Gastroesophageal sphincter (tissue), 4 donors: ENCODE results near the gene WNT7B. TPM values are rescaled to one million over a fixed set of nuclear protein-coding genes. Genes with fewer than 3 reads are reported as not detected.

Experiments
- ATAC-seq: fragments of 150-250 bp; one replicate; pipeline ENCODE4 v1.9.1; 2016; ENCODE audit warnings: mild to moderate bottlenecking, moderate library complexity
- H3K27ac ChIP-seq, 4 donors: fragments of 200-600 bp; sonication (generic) in 3 of 4; 1 replicate in 3 of 4; 2 replicates in 1 of 4; pipeline ENCODE4 v1.5.1; 2016 to 2019
- H3K27me3 ChIP-seq: fragments of 200-600 bp; sonication (generic); one replicate; pipeline ENCODE4 v1.5.1; 2019
- H3K36me3 ChIP-seq, 2 donors: fragments of 200-600 bp; sonication (generic); one replicate each; pipeline ENCODE4 v1.5.1; 2019; ENCODE audit warnings: control low read depth in 1 of 2
- H3K4me1 ChIP-seq, 3 donors: fragments of 200-600 bp; sonication (generic); 1 replicate in 2 of 3; 2 replicates in 1 of 3; pipeline ENCODE4 v1.5.1; 2016 to 2019; ENCODE audit warnings: control low read depth in 2 of 3
- H3K4me3 ChIP-seq, 2 donors: fragments of 200-600 bp; sonication (generic); one replicate each; pipeline ENCODE4 v1.5.1; 2019; ENCODE audit warnings: mild to moderate bottlenecking in 1 of 2, moderate library complexity in 1 of 2
- H3K9me3 ChIP-seq, 3 donors: fragments of 200-600 bp; sonication (generic); one replicate each; pipeline ENCODE4 v1.5.1; 2017 to 2019; ENCODE audit warnings: control low read depth in 2 of 3
- EP300 ChIP-seq: sonication (generic); formaldehyde crosslinking; IDR thresholded peaks from one replicate; pipeline ENCODE4 v1.6.1; 2017; ENCODE audit warnings: antibody characterized with exemption, mild to moderate bottlenecking
- POLR2A ChIP-seq, 2 donors: fragments of 450-650 bp; IDR thresholded peaks; one replicate each; pipeline ENCODE4 v1.6.1; 2017; ENCODE audit warnings: antibody characterized with exemption in 2 of 2, mild to moderate bottlenecking in 2 of 2, moderate library complexity in 1 of 2
- POLR2AphosphoS5 ChIP-seq: sonication (generic); formaldehyde crosslinking; IDR thresholded peaks from one replicate; pipeline ENCODE4 v1.6.1; 2017; ENCODE audit warnings: antibody characterized with exemption
- WGBS, 2 donors: methylation state at CpG; one replicate each; pipeline ENCODE4 v1.1.5; 2018; ENCODE audit warnings: low coverage in 1 of 2; 5-methylcytosine and 5-hydroxymethylcytosine counted together
- total RNA-seq, 4 donors: library from RNA; depleted of rRNA; stranded (reverse); fragments of >200 nt; gene quantifications; one replicate each; pipeline ENCODE4 v1.1.0, GENCODE V29; 2016
- TF ChIP-seq, protein P1 (sequence below), 4 experiments: fragments of 200-600 bp in 2 of 4; fragments of 450-650 bp in 2 of 4; sonication (generic) in 1 of 4; IDR thresholded peaks; one replicate each; pipeline ENCODE4 v1.5.1; 2017 to 2019; ENCODE audit warnings: antibody characterized with exemption in 4 of 4, mild to moderate bottlenecking in 2 of 4, moderate library complexity in 2 of 4

Gene WNT7B
- total RNA-seq, 4 donors from 2014 or later, result 1.2 TPM; not detected in 3

DNA sequence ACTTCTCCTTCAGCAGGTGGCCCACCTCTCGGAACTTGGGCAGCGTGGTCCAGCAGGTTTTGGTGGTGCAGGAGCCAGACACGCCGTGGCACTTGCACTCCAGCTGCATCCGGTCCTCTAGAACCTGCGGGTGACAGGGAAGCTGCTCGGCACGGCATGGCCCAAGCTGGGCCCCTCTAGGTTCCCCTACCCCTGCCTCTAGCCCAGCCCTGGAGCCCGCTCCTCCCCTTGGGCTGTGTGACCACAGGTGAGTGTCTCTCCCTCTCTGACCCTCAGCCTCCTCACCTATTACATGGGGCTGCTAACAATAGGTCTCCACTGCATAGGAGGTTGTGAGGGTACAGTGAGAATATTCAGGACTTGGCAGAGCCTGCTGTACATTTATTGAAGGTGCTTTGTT is 53.8 kb downstream of the WNT7B start:
- TF ChIP-seq EP300 (no peak), POLR2AphosphoS5 (no peak), POLR2A (IDR thresholded peaks at IDR 0.05) (no peak)
- TF ChIP-seq, protein P1, sequence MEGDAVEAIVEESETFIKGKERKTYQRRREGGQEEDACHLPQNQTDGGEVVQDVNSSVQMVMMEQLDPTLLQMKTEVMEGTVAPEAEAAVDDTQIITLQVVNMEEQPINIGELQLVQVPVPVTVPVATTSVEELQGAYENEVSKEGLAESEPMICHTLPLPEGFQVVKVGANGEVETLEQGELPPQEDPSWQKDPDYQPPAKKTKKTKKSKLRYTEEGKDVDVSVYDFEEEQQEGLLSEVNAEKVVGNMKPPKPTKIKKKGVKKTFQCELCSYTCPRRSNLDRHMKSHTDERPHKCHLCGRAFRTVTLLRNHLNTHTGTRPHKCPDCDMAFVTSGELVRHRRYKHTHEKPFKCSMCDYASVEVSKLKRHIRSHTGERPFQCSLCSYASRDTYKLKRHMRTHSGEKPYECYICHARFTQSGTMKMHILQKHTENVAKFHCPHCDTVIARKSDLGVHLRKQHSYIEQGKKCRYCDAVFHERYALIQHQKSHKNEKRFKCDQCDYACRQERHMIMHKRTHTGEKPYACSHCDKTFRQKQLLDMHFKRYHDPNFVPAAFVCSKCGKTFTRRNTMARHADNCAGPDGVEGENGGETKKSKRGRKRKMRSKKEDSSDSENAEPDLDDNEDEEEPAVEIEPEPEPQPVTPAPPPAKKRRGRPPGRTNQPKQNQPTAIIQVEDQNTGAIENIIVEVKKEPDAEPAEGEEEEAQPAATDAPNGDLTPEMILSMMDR (IDR thresholded peaks at IDR 0.05), result no peak
- Histone ChIP-seq H3K4me3 (no peak overlapping the region), H3K36me3 (no peaks in the 10 kb centered on the region), H3K9me3 (no peaks in the 10 kb centered on the region), H3K27me3 (peaks cover 28% of the 10 kb centered on the region), H3K27ac (no peak overlapping the region), H3K4me1 (no peaks in the 10 kb centered on the region)
- no peak for ATAC-seq
- no CpG with 5 or more reads among the region's 9 CpGs for WGBS, 2 donors

DNA sequence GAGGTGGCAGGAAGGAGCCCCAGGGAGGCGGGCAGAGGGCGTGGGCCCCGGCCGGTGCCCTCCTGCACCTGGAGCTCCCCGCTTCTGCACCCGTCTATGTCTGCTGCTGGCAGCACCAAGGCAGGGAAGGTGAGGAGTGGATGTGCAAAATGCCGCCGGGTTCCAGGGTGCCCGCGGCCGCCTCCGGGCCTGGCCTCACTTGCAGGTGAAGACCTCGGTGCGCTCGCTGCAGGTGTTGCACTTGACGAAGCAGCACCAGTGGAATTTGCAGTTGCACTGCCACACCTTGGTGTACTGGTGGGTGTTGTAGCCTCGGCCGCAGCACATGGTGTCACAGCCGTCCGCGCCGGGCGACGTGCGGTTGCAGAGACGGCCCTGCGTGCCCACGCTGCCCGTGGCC is 54.3 kb downstream of the WNT7B start:
- Histone ChIP-seq H3K4me1 (no peaks in the 10 kb centered on the region), H3K4me3 (no peak overlapping the region), H3K27me3 (peaks cover 28% of the 10 kb centered on the region), H3K27ac (no peak overlapping the region), H3K36me3 (no peaks in the 10 kb centered on the region), H3K9me3 (no peaks in the 10 kb centered on the region)
- WGBS, 2 donors, result 94% methylated on average over 11 of the region's 29 CpGs; no CpG with 5 or more reads in 1 of the 2 donors
- no peak for ATAC-seq
- TF ChIP-seq POLR2A (IDR thresholded peaks at IDR 0.05) (no peak), POLR2AphosphoS5 (no peak), EP300 (no peak)
- TF ChIP-seq, protein P1 (IDR thresholded peaks at IDR 0.05), result no peak

DNA sequence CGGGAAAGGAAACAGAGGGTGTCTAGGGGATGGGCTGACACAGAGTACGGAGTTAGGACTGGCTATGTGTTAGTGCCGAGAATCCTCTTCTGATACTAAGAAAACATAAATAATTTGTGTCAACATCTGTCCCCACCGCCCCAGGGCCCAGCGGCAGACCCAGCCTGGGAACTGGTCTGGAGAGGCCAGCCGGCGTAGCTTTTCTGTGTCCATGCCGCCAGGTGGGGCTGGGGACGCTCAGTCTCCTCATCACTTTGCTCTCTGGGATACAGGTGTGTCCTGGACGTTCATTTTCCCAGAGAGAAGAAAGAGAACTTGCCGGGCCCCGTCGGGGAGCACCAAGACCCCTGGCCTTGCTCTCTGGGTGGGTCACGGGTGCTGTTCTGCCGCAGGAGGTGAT is 54.7 kb downstream of the WNT7B start:
- H3K36me3 ChIP-seq, result no peaks in the 10 kb centered on the region
- H3K4me1 ChIP-seq, result no peaks in the 10 kb centered on the region
- H3K9me3 ChIP-seq, result no peaks in the 10 kb centered on the region
- H3K4me3 ChIP-seq, result no peak overlapping the region
- H3K27me3 ChIP-seq, result peaks cover 28% of the 10 kb centered on the region
- no peak overlapping the region for H3K27ac ChIP-seq
- WGBS, 2 donors, result no CpG with 5 or more reads among the region's 15 CpGs
- no peak for ATAC-seq
- TF ChIP-seq, protein P1 (IDR thresholded peaks at IDR 0.05), result no peak
- no peak for TF ChIP-seq POLR2A (IDR thresholded peaks at IDR 0.05)
- no peak for TF ChIP-seq POLR2AphosphoS5
- TF ChIP-seq EP300, result no peak

DNA sequence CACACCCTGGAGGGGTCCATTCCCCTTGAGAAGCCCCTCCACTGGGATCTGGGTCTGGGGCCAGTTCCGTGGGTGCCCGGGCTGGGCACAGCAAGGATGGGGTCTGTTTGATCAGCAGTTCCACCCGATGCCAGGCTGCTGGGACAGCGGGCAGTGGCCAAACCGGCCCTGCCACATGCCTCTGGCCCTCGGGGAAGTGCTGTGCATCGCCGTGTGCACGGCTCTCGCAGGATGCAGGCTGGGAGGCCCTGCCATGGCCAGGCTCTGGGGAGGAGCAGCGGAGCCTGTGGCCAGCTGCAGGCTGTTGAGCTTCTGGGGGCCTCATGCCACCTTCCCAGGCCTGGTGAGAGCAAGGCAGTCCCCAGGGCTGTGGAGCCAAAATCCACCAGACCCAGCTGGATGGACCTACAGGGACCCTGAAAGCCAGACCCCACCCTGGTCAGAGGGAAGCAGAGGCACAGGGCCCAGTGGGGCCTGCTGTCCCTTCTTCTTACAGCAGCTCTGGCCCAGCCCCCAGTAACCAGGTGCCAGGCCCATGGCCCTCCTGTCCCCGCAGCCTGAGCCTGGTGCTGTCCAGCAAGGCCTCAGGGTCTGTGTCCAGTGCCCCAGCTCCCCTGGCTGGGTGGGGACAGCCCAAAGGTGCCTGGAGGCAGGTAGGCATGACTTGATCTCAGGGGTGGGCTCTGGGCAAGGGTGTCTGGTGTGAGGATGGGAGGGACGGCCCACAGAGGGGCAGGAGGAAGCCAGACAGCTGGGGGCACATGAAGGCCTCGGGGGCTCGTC is 57.3 kb downstream of the WNT7B start:
- H3K4me1 ChIP-seq, result no peaks in the 10 kb centered on the region
- H3K4me3 ChIP-seq, result no peak overlapping the region
- H3K36me3 ChIP-seq, result no peaks in the 10 kb centered on the region
- H3K9me3 ChIP-seq, result peaks cover 0 to 3% (median 0%) of the 10 kb centered on the region in 3 donors
- ATAC-seq, result no peak
- H3K27me3 ChIP-seq, result peaks cover 24% of the 10 kb centered on the region
- no CpG with 5 or more reads among the region's 15 CpGs for WGBS, 2 donors
- no peak overlapping the region for H3K27ac ChIP-seq
- TF ChIP-seq EP300, result no peak
- TF ChIP-seq POLR2AphosphoS5, result no peak
- TF ChIP-seq POLR2A (IDR thresholded peaks at IDR 0.05), result no peak
- TF ChIP-seq, protein P1 (IDR thresholded peaks at IDR 0.05), result no peak
